DND-41 (cell line): Measurements from ENCODE around the gene BMP5.
"Not testable (repeated sequence)": the region's sequence is repeated elsewhere in the genome, so short reads cannot be mapped to it uniquely, and the experiment has no call there.

ENCODE experiments used
- ATAC-seq: fragments of 200-7000 bp; cut with Tn5 transposase; 3 replicates; pipeline ENCODE4 v1.9.1; 2021; ENCODE audit warnings: low read depth; ENCODE audit not compliant: insufficient read depth
- DNase-seq: peaks from one replicate; pipeline ENCODE4 v3.0.0-alpha.2; 2020
- H2AFZ ChIP-seq: 2 replicates; pipeline ENCODE4 v1.6.0; 2012; ENCODE audit warnings: low read depth, low read length
- H3K27ac ChIP-seq: 2 replicates; pipeline ENCODE4 v1.5.1; 2012; ENCODE audit warnings: low read length, inconsistent platforms
- H3K27me3 ChIP-seq: fragments of 200-600 bp; sonication (generic); 2 replicates; pipeline ENCODE4 v1.6.0; 2012; ENCODE audit warnings: low read length, mild to moderate bottlenecking, inconsistent platforms; ENCODE audit not compliant: insufficient read depth, poor library complexity
- H3K36me3 ChIP-seq: 2 replicates; pipeline ENCODE4 v1.5.1; 2012; ENCODE audit warnings: low read length, inconsistent platforms; ENCODE audit not compliant: insufficient read depth
- H3K4me1 ChIP-seq: 2 replicates; pipeline ENCODE4 v1.5.1; 2012; ENCODE audit warnings: mild to moderate bottlenecking, low read length; ENCODE audit not compliant: insufficient read depth
- H3K4me2 ChIP-seq: 2 replicates; pipeline ENCODE4 v1.6.0; 2012; ENCODE audit warnings: mild to moderate bottlenecking, moderate library complexity, low read length, inconsistent platforms; ENCODE audit not compliant: insufficient read depth
- H3K4me3 ChIP-seq, 2 experiments: fragments of 200-600 bp in 1 of 2; shearing (Covaris generic) in 1 of 2; 2 replicates each; pipeline ENCODE4 v1.5.1; 2012 to 2016; ENCODE audit warnings: inconsistent platforms in 2 of 2, low read length in 2 of 2, mild to moderate bottlenecking in 2 of 2, low read depth in 1 of 2, moderate library complexity in 1 of 2
- H3K79me2 ChIP-seq: 2 replicates; pipeline ENCODE4 v1.6.0; 2012; ENCODE audit warnings: low read length, inconsistent platforms; ENCODE audit not compliant: insufficient read depth
- H3K9ac ChIP-seq: 2 replicates; pipeline ENCODE4 v1.6.0; 2012; ENCODE audit warnings: low read depth, mild to moderate bottlenecking, inconsistent platforms, low read length, moderate library complexity
- H3K9me3 ChIP-seq: 2 replicates; pipeline ENCODE4 v1.5.1; 2012; ENCODE audit warnings: low read length, moderate library complexity, mild to moderate bottlenecking, inconsistent platforms; ENCODE audit not compliant: insufficient read depth, severe bottlenecking
- H4K20me1 ChIP-seq: 2 replicates; pipeline ENCODE4 v1.6.0; 2012; ENCODE audit warnings: low read length; ENCODE audit not compliant: insufficient read depth
- CTCF ChIP-seq: IDR thresholded peaks from 2 replicates; pipeline ENCODE4 v1.5.1; 2012; ENCODE audit warnings: borderline replicate concordance, low read length, moderate library complexity, mild to moderate bottlenecking; ENCODE audit not compliant: poor library complexity, severe bottlenecking; ENCODE audit errors: extremely low read depth
- EZH2 ChIP-seq: IDR thresholded peaks from 3 replicates; pipeline ENCODE4 v1.6.1; 2012; ENCODE audit warnings: borderline replicate concordance, low read depth, mild to moderate bottlenecking, moderate library complexity, low read length, inconsistent platforms; ENCODE audit not compliant: severe bottlenecking

BMP5 gene

DNA sequence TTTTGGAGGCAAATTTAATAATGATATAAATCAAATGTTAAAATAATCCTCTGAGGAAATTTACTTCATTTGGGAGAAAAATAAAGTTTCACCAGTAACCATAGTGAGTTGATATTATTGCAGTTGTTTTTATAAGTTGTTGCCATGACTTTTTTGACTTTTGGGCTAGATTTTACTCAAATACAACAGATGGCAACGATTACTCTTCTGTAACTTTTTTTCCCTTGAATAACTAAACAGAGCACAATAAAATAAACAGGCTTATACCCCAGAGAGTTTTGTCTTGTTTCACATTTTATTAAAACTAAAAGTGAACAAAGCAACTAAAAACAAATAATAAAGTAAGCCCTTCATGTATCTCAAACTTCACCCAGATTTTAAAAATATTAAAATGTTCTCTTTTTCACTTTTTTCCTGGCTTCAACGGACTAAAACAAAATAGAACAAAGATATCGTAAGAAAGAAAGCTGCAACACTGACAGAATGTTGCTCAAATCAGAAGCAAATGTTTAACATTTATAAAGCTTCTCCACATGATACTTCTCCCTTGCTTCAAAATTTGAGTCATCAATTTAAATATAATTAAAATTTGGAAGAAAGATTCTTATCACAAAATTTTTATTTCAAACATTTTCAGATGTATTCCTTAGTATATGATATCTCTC is 42.5 kb upstream of the BMP5 start:
- Histone ChIP-seq H3K9ac (no peak overlapping the region), H3K27me3 (no peaks in the 10 kb centered on the region), H4K20me1 (no peaks in the 10 kb centered on the region), H2AFZ (no peak overlapping the region), H3K9me3 (no peaks in the 10 kb centered on the region), H3K4me3 (no peak overlapping the region), H3K79me2 (no peaks in the 10 kb centered on the region), H3K4me2 (no peak overlapping the region), H3K4me1 (no peaks in the 10 kb centered on the region), H3K27ac (no peak overlapping the region), H3K36me3 (no peaks in the 10 kb centered on the region)
- ATAC-seq (no peak), DNase-seq (no peak)
- no peak for TF ChIP-seq CTCF
- no peak for TF ChIP-seq EZH2

- Histone ChIP-seq H3K4me3 (no peak overlapping the region), H3K79me2 (no peaks in the 10 kb centered on the region), H3K27ac (no peak overlapping the region), H3K27me3 (no peaks in the 10 kb centered on the region), H3K4me2 (no peak overlapping the region), H3K4me1 (no peaks in the 10 kb centered on the region), H3K9me3 (no peaks in the 10 kb centered on the region), H2AFZ (no peak overlapping the region), H4K20me1 (no peaks in the 10 kb centered on the region), H3K36me3 (no peaks in the 10 kb centered on the region), H3K9ac (no peak overlapping the region)
- no peak for ATAC-seq
- DNase-seq = no peak
- TF ChIP-seq EZH2 = no peak
- no peak for TF ChIP-seq CTCF
Measured at GRCh38 chr6:55916188-55916587, 40.8 kb upstream of the BMP5 start.

- H3K36me3 ChIP-seq = no peaks in the 10 kb centered on the region
- ATAC-seq (no peak), DNase-seq (no peak)
- no peak overlapping the region for H3K4me2 ChIP-seq
- no peak overlapping the region for H3K9ac ChIP-seq
- no peaks in the 10 kb centered on the region for H3K9me3 ChIP-seq
- H3K27ac ChIP-seq = no peak overlapping the region
- H2AFZ ChIP-seq = no peak overlapping the region
- H3K27me3 ChIP-seq = no peaks in the 10 kb centered on the region
- H3K79me2 ChIP-seq = no peaks in the 10 kb centered on the region
- no peak for TF ChIP-seq CTCF
- TF ChIP-seq EZH2 = no peak
- no peaks in the 10 kb centered on the region for H4K20me1 ChIP-seq
- H3K4me1 ChIP-seq = no peaks in the 10 kb centered on the region
- no peak overlapping the region for H3K4me3 ChIP-seq
Measured at GRCh38 chr6:55913228-55914195, 38.1 kb upstream of the BMP5 start.

DNA sequence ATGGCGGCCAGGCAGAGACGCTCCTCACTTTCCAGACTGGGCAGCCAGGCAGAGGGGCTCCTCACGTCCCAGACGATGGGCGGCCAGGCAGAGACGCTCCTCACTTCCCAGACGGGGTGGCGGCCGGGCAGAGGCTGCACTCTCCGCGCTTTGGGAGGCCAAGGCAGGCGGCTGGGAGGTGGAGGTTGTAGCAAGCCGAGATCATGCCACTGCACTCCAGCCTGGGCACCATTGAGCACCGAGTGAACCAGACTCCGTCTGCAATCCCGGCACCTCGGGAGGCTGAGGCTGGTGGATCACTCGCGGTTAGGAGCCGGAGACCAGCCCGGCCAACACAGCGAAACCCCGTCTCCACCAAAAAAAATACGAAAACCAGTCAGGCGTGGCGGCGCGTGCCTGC is 35.1 kb upstream of the BMP5 start:
- H3K36me3 ChIP-seq, ATAC-seq, H3K79me2 ChIP-seq, H4K20me1 ChIP-seq, H3K4me3 ChIP-seq, H3K27ac ChIP-seq, H3K4me1 ChIP-seq, DNase-seq, H3K4me2 ChIP-seq, H3K27me3 ChIP-seq, H3K9me3 ChIP-seq, H2AFZ ChIP-seq, H3K9ac ChIP-seq: not testable (repeated sequence)

GRCh38 chr6:55909911-55910310 is 34.5 kb upstream of the BMP5 start:
- H2AFZ ChIP-seq, H3K9ac ChIP-seq, H3K4me1 ChIP-seq, H3K4me2 ChIP-seq, H3K27me3 ChIP-seq, H3K9me3 ChIP-seq, DNase-seq, H3K4me3 ChIP-seq, H4K20me1 ChIP-seq, H3K36me3 ChIP-seq, H3K27ac ChIP-seq, ATAC-seq, H3K79me2 ChIP-seq: not testable (repeated sequence)
